Stimulated activated CD4-positive, alpha-beta T cell treated with anti-CD3 and anti-CD28 coated beads, Interleukin-1b, Interleukin-23, amount 100 ng/mL, for 1 hour (primary cell): ENCODE measurements around the gene RAF1.
"Not testable (repeated sequence)": the region's sequence is repeated elsewhere in the genome, so short reads cannot be mapped to it uniquely, and the experiment has no call there.

Experiments
- DNase-seq, 2 donors: peaks; one replicate each; pipeline ENCODE4 v3.0.0-alpha.2; 2020; ENCODE audit warnings: low read depth in 2 of 2

The RAF1 gene

GRCh38 chr3:12663936-12664908 lies at the start of gene RAF1:
TSS of gene RAF1 (minus strand) at chr3:12664117. CDS start at chr3:12618721, 45,396 bp downstream.
- DNase-seq, result peak; percentile 93 to 95

GRCh38 chr3:12710062-12710461 lies 46.1 kb upstream of the RAF1 start:
- no peak for DNase-seq

DNA sequence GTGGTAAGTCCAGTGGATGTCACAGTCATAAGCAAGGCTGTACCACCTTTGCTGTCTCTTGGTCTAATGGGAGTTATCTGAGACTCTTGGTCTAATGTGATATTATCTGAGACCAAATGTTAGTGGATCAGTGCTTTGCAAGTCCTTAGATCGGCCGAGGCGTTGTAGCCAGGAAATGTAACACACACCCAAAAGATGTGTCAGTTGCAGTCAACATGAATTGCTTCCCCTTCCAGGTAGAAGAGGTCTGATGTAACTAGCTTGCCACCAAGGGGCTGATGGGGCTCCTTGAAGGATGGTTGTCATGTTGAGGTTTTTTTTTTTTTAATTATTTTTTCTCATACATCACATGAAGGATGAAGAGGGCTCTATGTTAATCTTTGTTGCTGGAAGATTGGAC lies 45.4 kb upstream of the RAF1 start:
- no peak for DNase-seq

DNA sequence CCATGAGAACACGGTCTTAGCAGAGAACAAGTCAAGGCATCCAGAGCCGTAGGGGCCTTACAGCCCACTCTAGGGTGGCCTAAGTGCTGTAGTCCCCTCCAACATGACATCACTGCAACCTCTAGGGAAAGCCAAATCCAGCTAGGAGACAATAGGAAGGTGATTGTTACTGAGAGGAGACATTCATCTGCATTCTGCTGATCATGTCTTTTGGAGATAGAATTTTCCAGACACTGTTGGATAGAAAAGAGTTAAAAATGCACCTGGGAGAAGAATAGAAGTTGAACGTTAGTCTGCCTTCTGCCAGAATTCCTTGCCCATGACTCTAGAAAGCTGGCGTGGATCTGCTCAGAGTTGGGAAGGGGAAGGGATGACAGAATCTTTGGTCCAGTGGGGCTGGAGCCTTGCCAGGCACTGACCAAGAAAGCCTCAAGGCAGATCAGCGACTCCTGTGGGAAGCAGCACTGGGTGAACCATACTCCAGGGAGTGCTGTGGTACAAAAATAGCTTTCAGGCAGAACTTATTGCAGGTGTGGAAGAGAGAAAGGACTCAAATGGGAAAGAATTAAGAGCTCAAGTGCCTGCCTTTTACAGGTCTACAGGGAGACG lies 44.8 kb upstream of the RAF1 start:
- DNase-seq, result no peak

DNA sequence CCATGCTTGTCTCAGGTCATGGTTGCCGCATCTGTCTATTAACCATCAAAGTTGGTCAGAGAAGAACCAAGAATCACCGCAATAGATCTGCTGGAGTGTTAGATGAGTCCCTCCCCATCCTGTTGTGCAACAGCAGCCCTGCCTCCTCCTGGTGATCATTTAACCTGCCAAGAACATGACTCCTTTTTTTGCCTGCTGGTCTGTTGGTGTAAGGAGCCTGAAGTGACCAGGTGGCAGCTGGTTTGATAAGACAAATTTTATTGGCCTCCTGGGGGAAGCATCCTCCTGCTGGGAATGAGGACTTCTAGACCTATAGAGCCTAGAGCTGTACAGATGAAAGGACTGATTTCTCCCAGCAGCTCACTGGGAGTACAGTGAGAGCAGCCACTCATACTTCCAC lies 43.5 kb upstream of the RAF1 start:
- DNase-seq, result no peak

- peak in 1 of 2 donors; percentile 4 for DNase-seq
These were observed 42.8 kb upstream of the RAF1 start for GRCh38 chr3:12706504-12707253.

GRCh38 chr3:12705981-12706380 lies 42.1 kb upstream of the RAF1 start:
- no peak for DNase-seq

GRCh38 chr3:12705374-12705926 lies 41.5 kb upstream of the RAF1 start:
- no peak for DNase-seq

GRCh38 chr3:12702501-12702900 lies 38.6 kb upstream of the RAF1 start:
- DNase-seq, result no peak

GRCh38 chr3:12701601-12702000 lies 37.7 kb upstream of the RAF1 start:
- not testable (repeated sequence) for DNase-seq

DNA sequence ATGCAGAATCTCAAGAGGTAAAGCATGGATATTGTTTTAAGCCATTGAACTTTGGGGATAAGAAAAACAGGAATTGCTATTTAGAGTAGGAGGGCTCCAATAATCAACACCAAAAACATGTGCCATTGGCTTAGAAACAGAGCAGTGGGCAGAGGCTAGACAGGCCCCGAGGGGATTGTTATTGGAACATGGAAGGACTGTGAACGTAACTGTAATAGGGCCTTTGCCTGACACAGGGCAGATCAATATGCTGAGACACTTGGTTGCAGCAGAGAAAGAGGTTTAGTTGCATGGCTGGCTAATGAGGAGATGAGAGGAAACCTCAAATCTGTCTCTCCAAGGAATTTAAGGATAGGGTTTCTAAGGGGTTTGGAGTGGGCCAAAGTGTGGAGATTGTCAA lies 36.9 kb upstream of the RAF1 start:
- no peak for DNase-seq

- no peak for DNase-seq
These were observed 32.0 kb upstream of the RAF1 start for GRCh38 chr3:12695916-12696315.

GRCh38 chr3:12695112-12695511 lies 31.2 kb upstream of the RAF1 start:
- no peak for DNase-seq

- DNase-seq, result no peak
These were observed 28.5 kb upstream of the RAF1 start for GRCh38 chr3:12692444-12692843.

DNA sequence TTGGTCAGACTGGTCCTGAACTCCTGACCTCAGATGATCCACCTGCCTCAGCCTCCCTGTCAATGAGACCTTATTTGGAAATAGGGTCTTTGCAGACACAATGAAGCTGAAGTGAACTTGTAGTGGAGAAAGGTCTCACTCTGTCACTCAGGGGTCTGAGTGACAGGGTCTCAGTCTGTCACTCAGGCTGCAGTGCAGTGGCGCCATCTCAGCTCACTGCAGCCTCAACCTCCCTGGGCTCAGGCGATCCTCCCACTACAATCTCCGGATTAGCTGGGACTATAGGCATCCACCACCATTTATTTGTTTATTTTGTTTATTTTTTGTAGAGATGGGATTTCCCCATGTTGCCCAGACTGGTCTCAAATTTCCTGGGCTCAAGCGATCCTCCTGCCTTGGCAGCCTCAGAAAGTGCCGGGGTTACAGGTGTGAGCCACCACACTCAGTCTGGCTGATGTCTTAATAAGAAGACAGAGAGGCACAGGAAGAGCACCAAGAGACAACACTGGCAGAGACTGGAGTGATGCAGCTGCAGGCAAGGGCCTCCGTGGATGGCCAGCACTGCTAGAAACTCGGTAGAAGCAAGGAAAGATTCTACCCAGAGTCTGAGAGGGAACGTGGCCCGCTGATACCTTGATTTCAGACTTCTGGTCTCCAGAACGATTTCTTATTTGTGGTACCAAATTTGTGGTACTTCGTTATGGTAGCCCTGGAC lies 26.2 kb upstream of the RAF1 start:
- no peak for DNase-seq

- DNase-seq, result no peak
These were observed 24.0 kb upstream of the RAF1 start for GRCh38 chr3:12687948-12688347.

DNA sequence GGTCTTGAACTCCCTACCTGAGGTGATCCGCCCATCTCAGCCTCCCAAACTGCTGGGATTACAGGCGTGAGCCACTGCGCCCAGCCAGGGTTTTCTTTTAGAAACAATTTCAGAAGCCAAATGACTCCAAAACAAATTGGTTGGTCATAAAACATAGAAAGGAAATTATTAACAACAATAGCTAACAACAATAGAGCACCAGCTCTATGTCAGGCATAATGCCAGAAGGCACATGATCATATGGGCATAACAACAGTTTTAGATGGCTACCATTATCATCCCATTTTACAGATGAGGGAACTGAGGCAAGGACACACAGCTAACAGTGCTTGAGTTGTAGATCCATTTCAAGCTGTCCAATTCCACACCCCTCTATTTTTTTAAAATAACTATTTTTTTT lies 22.2 kb upstream of the RAF1 start:
- DNase-seq, result no peak

- DNase-seq, result no peak
These were observed 18.1 kb upstream of the RAF1 start for GRCh38 chr3:12681943-12682390.

GRCh38 chr3:12681089-12681942 lies 17.4 kb upstream of the RAF1 start:
- DNase-seq, result no peak

GRCh38 chr3:12679468-12679867 lies 15.6 kb upstream of the RAF1 start:
- DNase-seq, result no peak
